ENCODE data around the gene USP35.

DNA sequence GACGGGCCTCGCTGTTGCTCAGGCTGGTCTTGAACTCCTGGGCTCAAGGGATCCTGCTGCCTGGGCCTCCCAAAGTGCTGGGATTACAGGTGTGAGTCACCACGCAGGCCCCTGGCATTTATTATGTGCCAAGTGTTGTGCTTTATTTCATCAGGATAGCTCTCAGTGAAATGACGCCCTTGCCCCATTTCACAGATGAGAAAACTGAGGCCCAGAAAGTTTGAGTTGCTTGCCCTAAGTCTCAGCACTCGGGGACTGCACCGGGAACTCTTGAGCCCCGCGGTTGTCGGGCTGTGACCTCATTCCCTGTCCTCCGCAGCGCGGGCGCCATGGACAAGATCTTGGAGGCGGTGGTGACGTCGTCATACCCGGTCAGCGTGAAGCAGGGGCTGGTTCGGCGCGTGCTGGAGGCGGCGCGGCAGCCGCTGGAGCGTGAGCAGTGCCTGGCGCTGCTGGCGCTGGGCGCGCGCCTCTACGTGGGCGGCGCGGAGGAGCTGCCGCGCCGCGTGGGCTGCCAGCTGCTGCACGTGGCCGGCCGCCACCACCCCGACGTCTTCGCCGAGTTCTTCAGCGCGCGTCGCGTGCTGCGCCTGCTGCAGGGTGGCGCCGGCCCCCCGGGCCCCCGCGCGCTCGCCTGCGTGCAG, 7.3 kb downstream of the USP35 start:
- TF ChIP-seq, protein P1, sequence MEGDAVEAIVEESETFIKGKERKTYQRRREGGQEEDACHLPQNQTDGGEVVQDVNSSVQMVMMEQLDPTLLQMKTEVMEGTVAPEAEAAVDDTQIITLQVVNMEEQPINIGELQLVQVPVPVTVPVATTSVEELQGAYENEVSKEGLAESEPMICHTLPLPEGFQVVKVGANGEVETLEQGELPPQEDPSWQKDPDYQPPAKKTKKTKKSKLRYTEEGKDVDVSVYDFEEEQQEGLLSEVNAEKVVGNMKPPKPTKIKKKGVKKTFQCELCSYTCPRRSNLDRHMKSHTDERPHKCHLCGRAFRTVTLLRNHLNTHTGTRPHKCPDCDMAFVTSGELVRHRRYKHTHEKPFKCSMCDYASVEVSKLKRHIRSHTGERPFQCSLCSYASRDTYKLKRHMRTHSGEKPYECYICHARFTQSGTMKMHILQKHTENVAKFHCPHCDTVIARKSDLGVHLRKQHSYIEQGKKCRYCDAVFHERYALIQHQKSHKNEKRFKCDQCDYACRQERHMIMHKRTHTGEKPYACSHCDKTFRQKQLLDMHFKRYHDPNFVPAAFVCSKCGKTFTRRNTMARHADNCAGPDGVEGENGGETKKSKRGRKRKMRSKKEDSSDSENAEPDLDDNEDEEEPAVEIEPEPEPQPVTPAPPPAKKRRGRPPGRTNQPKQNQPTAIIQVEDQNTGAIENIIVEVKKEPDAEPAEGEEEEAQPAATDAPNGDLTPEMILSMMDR (IDR thresholded peaks at IDR 0.05): no peak
- TF ChIP-seq POLR2A (IDR thresholded peaks at IDR 0.05): no peak

All from adrenal gland (tissue), 5 donors.